Stomach (tissue), 4 donors: Measurements from ENCODE around the gene CPNE1.

ENCODE experiments used
- CTCF ChIP-seq, 7 experiments: fragments of 450-650 bp in 4 of 7; fragments of 200-600 bp in 3 of 7; sonication (generic) in 3 of 7; IDR thresholded peaks; one replicate each; pipeline ENCODE4 v1.5.1; 2016 to 2019; ENCODE audit warnings: antibody characterized with exemption in 7 of 7, control low read depth in 2 of 7, mild to moderate bottlenecking in 1 of 7
- EP300 ChIP-seq: sonication (generic); formaldehyde crosslinking; IDR thresholded peaks from one replicate; pipeline ENCODE4 v1.6.1; 2017; ENCODE audit warnings: antibody characterized with exemption
- POLR2A ChIP-seq, 4 donors: fragments of 450-650 bp; IDR thresholded peaks; one replicate each; pipeline ENCODE4 v1.6.1; 2016; ENCODE audit warnings: antibody characterized with exemption in 4 of 4, control low read depth in 2 of 4, mild to moderate bottlenecking in 1 of 4, moderate library complexity in 1 of 4

- TF ChIP-seq CTCF (IDR thresholded peaks at IDR 0.05) (no peak), POLR2A (IDR thresholded peaks at IDR 0.05) (no peak), EP300 (no peak)
Measured at GRCh38 chr20:35598476-35598875, 66.2 kb downstream of the CPNE1 start.
